Aorta (tissue), 5 donors: ENCODE measurements around the gene ERI3. TPM values are rescaled to one million over a fixed set of nuclear protein-coding genes. Genes with fewer than 3 reads are reported as not detected.

Source experiments
- ATAC-seq: fragments of 200-7000 bp; cut with Tn5 transposase; one replicate; pipeline ENCODE4 v1.9.1; 2022; ENCODE audit warnings: moderate library complexity; ENCODE audit not compliant: low FRiP score
- DNase-seq, 2 donors: peaks; one replicate each; pipeline ENCODE4 v3.0.0-alpha.2; 2020
- H3K27ac ChIP-seq, 2 donors: one replicate each; pipeline ENCODE4 v1.5.1; 2013; ENCODE audit warnings: low read length in 2 of 2, mild to moderate bottlenecking in 2 of 2, moderate library complexity in 2 of 2, control low read depth in 1 of 2, inconsistent platforms in 1 of 2, low read depth in 1 of 2
- H3K27me3 ChIP-seq, 2 donors: one replicate each; pipeline ENCODE4 v1.6.1; 2013; ENCODE audit warnings: control low read depth in 1 of 2, low read length in 1 of 2, mild to moderate bottlenecking in 1 of 2, moderate library complexity in 1 of 2; ENCODE audit not compliant: insufficient read depth in 2 of 2, control insufficient read depth in 1 of 2
- H3K36me3 ChIP-seq, 2 donors: one replicate each; pipeline ENCODE4 v1.6.1; 2013; ENCODE audit warnings: control low read depth in 1 of 2, low read length in 1 of 2, mild to moderate bottlenecking in 1 of 2; ENCODE audit not compliant: insufficient read depth in 2 of 2, control insufficient read depth in 1 of 2
- H3K4me1 ChIP-seq, 2 donors: one replicate each; pipeline ENCODE4 v1.6.1; 2013; ENCODE audit warnings: low read length in 2 of 2, control low read depth in 1 of 2, mild to moderate bottlenecking in 1 of 2, moderate library complexity in 1 of 2; ENCODE audit not compliant: insufficient read depth in 2 of 2, control insufficient read depth in 1 of 2
- H3K4me3 ChIP-seq, 2 donors: one replicate each; pipeline ENCODE4 v1.5.1; 2013; ENCODE audit warnings: low read length in 2 of 2, control low read depth in 1 of 2, mild to moderate bottlenecking in 1 of 2
- H3K9me3 ChIP-seq: one replicate; pipeline ENCODE4 v1.6.1; 2013; ENCODE audit warnings: mild to moderate bottlenecking, low read length; ENCODE audit not compliant: control insufficient read depth
- WGBS, 2 donors: extraction: QIAGEN DNeasy Blood & Tissue Kit; methylation state at CpG; one replicate each; pipeline ENCODE4 v1.1.7; 2013; 5-methylcytosine and 5-hydroxymethylcytosine counted together
- intact Hi-C, 2 donors: fragments of 100-400 bp; cut with DNase I; formaldehyde crosslinking; loops; one replicate each; pipeline versions ENCODE4 v1.14.2 to v1.15.0; 2022
- long read RNA-seq, 2 donors: library from polyadenylated mRNA; unstranded; transcript quantifications; one replicate each; pipeline ENCODE4 v2.0.0, GENCODE V29; 2020 to 2021
- polyA plus RNA-seq, 2 donors: library from polyadenylated mRNA; stranded (reverse); fragments of 200-250 nt; gene quantifications; one replicate each; pipeline ENCODE4 v1.2.3, GENCODE V29; 2013
- total RNA-seq, 2 donors: library from RNA; stranded (reverse); fragmentation: NEBNext Ultra II Directional; extraction: Animal tissue kit (Norgen Biotek cat#: 25700); gene quantifications; one replicate each; pipeline ENCODE4 v1.2.1, GENCODE V29; 2021
- donor health status: healthy with polysubstance abuse.
- donor health status: Bipolar disorder and iron deficiency.
- donor health status: DM: no; HTN: no; CAD: no.
- donor health status: DM: no; HTN: no; CAD: no.
- donor health status: DM: yes; HTN: yes; CAD: no.

The ERI3 gene, protein sequence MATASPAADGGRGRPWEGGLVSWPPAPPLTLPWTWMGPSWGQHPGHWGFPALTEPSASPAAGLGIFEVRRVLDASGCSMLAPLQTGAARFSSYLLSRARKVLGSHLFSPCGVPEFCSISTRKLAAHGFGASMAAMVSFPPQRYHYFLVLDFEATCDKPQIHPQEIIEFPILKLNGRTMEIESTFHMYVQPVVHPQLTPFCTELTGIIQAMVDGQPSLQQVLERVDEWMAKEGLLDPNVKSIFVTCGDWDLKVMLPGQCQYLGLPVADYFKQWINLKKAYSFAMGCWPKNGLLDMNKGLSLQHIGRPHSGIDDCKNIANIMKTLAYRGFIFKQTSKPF
- 10 to 100 TPM; 44.2 to 45.5 TPM for total RNA-seq
- polyA plus RNA-seq, result 10 to 100 TPM; 31.4 to 55.2 TPM
- long read RNA-seq, donor 1, partial matches to known transcripts, result 29 of 63 reads
- long read RNA-seq, donor 1, other reads (novel, unspliced or antisense), result 33 of 63 reads
- long read RNA-seq, donor 2, transcript ERI3-201 (9 exons, 1,684 nt), result major isoform, 8 of 41 reads
- long read RNA-seq, donor 2, partial matches to known transcripts, result 11 of 41 reads
- long read RNA-seq, donor 2, other reads (novel, unspliced or antisense), result 22 of 41 reads

DNA sequence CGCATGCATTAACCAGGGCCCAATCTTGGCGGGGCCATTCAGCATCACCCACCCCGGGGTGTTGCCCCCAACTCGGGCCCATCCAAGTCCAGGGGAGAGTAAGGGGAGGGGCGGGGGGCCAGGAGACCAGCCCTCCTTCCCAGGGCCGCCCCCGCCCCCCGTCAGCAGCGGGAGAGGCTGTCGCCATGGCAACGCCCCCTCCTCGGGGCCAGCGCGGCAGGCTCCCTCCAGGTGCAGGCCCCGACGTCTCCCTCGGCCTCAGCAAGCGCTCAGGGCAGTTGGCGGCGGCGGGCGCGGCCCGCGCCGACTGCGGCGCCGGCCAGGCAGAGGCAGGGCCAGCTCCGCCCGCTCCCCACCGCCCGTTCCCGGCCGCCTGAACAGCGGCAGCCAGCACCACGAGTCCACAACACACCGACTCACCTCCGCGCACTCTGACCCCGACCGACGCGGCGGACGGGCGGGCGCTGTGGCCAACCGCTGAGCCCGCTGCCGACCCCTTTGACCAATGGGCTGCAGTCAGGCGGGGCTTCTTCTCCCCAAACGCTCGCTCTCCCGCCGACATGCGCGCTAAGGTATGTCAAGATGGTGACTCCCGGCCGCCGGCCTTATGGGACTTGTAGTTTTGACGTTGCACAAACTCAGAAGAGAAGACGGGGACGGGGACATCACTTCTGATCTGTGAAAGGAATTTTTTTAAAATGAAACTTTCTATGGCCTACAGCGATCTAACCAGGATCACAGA, at the start of gene ERI3:
TSS of gene ERI3 (minus strand) at position 418 of the 742 bp plus-strand sequence. CDS start at position 187, 231 bp downstream.
- WGBS, 2 donors, result 0 to 1% methylated on average over 56 to 65 of the region's 65 CpGs
- ATAC-seq (peak; percentile 99), DNase-seq (peak; percentile 99)
- H3K27me3 ChIP-seq, result no peaks in the 10 kb centered on the region
- no peaks in the 10 kb centered on the region for H3K9me3 ChIP-seq
- peak within 1 kb of the TSS; percentile 75 to 88 for H3K4me3 ChIP-seq
- H3K36me3 ChIP-seq, result no peaks in the 10 kb centered on the region
- intact Hi-C loops, result loop anchor here in 1 of 2 donors (5.0 kb wide), 1 partner anchor 38 kb away; no protein-coding TSS in a partner anchor
- peaks cover 0 to 3% of the 10 kb centered on the region in 2 donors for H3K4me1 ChIP-seq
- peak within 1 kb of the TSS in 1 of 2 donors; percentile 41 for H3K27ac ChIP-seq

DNA sequence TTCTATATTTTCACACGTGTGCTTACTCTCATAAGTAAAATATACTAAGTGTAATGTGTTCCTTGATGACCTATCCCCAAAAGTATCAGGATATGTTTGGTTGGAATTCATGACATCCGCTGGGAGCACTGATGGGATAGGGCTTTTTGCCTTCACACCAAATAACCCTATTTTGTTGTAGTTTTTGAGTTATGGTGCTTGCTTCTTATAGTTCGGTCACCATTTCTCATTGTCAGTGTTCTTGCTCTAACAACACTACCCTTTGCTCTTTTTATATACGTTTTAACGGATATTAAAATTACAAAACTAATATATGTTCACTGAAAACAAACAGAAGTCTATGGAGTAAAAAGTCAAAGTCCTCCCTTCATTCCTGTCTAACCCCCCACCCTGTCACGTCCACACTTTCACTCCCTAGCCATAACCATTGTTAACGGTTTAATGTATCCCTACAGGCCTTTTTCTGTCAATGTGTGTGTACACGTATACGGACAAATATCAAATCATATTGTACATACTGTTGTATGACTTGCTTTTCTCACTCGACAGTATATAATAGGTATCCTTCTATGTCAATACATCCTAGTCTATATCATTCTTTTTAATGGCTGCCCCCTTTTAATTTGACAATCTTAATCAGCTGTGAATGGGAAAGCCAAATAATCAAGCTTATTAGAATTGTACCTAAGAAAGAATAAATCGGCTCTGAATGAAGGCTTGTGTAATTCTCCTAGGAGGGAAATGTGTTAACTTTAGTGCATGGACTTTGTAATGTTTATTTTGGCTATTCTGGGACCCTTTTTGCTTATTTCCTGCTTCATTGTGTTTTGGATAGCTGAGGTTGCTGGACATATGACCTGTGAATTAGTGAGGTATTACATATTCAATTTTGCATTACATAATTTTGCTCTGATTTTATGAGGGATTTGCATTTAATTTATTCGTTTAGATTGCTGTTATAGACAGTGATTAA, 46.5 kb upstream of the ERI3 start:
- H3K27ac ChIP-seq, result no peak overlapping the region
- no peak overlapping the region for H3K4me3 ChIP-seq
- H3K36me3 ChIP-seq, result no peaks in the 10 kb centered on the region
- H3K4me1 ChIP-seq, result no peaks in the 10 kb centered on the region
- H3K27me3 ChIP-seq, result peaks cover 0 to 5% of the 10 kb centered on the region in 2 donors
- ATAC-seq, result no peak
- H3K9me3 ChIP-seq, result peaks cover 3% of the 10 kb centered on the region
- no peak for DNase-seq
- intact Hi-C loops, result no loop called here
- WGBS, 2 donors, result 71 to 77% methylated on average over 12 of the region's 12 CpGs

GRCh38 chr1:44390277-44390676, 35.2 kb upstream of the ERI3 start:
- Histone ChIP-seq H3K4me1 (no peaks in the 10 kb centered on the region), H3K36me3 (no peaks in the 10 kb centered on the region), H3K4me3 (no peak overlapping the region), H3K27me3 (no peaks in the 10 kb centered on the region), H3K27ac (no peak overlapping the region), H3K9me3 (no peaks in the 10 kb centered on the region)
- 24 to 49% methylated on average over 1 of the region's 1 CpG for WGBS, 2 donors
- intact Hi-C loops, result no loop called here
- no peak for ATAC-seq
- no peak for DNase-seq

DNA sequence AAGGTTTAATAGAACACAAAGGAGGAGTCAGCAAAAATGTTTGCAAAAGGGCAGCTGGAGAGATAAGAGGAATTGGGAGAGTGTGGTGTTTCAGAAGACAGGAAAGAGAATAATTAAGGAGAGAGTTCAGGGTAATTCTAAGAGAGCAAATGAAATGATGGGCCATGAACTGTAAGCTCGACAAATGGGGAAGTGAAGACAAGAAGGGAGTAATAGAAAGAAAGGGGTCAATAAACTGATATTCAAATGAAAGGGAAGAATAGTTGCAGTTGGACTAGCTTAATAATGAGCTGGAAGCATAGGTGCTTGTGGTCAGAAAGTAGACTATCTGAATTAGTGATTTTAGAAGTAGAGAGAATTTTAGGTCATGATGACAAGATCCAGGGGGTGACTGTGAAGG, 34.4 kb upstream of the ERI3 start:
- intact Hi-C loops, result no loop called here
- 88 to 94% methylated on average over 1 of the region's 1 CpG for WGBS, 2 donors

DNA sequence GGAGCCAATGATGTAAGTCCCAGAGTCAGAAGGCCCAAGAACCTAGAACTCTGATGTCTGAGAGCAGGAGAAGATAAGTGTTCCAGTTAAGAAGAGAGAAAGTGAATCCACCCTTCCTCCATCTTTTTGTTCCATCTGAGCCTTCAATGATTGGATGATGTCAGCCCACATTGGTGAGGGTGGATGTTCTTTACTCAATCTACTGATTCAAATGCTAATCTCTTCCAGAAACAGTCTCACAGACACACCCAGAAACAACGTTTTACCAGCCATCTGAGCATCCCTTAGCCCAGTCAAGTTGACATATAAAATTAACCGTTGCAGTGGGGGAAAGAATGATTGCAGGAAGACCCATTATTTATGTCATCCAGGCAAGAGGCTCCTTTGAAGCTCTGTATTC, 33.5 kb upstream of the ERI3 start:
- intact Hi-C loops, result no loop called here
- DNase-seq, result no peak
- 42 to 54% methylated on average over 2 of the region's 2 CpGs for WGBS, 2 donors
- Histone ChIP-seq H3K27me3 (no peaks in the 10 kb centered on the region), H3K27ac (no peak overlapping the region), H3K9me3 (no peaks in the 10 kb centered on the region), H3K36me3 (no peaks in the 10 kb centered on the region), H3K4me3 (no peak overlapping the region), H3K4me1 (no peaks in the 10 kb centered on the region)
- no peak for ATAC-seq

More for the DNA sequence above, 34.4 kb upstream of the ERI3 start:
- no peak overlapping the region for H3K27ac ChIP-seq
- no peaks in the 10 kb centered on the region for H3K27me3 ChIP-seq
- ATAC-seq (no peak), DNase-seq (no peak)
- no peak overlapping the region for H3K4me3 ChIP-seq
- H3K4me1 ChIP-seq, result no peaks in the 10 kb centered on the region
- no peaks in the 10 kb centered on the region for H3K36me3 ChIP-seq
- H3K9me3 ChIP-seq, result no peaks in the 10 kb centered on the region

DNA sequence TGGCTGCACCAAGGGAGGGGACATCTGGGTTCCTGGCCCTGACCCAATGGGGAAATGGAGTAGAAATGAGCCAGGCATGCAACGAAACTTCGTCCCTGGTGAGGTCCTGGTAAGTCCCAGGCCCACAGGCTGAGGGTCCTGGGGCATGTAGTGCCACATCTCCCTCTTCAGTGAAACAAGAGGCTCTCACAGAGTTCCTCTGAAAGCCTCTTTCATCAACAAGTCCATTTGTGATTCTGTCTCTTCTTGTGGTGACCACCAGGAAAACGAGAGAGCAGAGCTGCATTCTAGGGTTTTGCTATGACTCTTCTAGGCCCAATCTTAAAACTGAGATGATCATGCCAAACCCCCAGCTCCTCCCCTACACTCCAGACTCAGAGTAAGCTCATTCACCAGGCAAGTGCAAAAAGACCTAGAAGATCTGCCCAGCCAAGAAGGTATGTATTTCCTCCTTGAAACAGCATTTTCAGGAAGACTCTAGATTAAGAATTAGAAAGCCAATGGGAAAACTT, 25.7 kb upstream of the ERI3 start:
- H3K36me3 ChIP-seq, result no peaks in the 10 kb centered on the region
- no peak for DNase-seq
- H3K4me3 ChIP-seq, result no peak overlapping the region
- intact Hi-C loops, result no loop called here
- no peak overlapping the region for H3K27ac ChIP-seq
- no peaks in the 10 kb centered on the region for H3K4me1 ChIP-seq
- H3K9me3 ChIP-seq, result no peaks in the 10 kb centered on the region
- 76 to 77% methylated on average over 3 of the region's 3 CpGs for WGBS, 2 donors
- no peaks in the 10 kb centered on the region for H3K27me3 ChIP-seq
- ATAC-seq, result no peak

DNA sequence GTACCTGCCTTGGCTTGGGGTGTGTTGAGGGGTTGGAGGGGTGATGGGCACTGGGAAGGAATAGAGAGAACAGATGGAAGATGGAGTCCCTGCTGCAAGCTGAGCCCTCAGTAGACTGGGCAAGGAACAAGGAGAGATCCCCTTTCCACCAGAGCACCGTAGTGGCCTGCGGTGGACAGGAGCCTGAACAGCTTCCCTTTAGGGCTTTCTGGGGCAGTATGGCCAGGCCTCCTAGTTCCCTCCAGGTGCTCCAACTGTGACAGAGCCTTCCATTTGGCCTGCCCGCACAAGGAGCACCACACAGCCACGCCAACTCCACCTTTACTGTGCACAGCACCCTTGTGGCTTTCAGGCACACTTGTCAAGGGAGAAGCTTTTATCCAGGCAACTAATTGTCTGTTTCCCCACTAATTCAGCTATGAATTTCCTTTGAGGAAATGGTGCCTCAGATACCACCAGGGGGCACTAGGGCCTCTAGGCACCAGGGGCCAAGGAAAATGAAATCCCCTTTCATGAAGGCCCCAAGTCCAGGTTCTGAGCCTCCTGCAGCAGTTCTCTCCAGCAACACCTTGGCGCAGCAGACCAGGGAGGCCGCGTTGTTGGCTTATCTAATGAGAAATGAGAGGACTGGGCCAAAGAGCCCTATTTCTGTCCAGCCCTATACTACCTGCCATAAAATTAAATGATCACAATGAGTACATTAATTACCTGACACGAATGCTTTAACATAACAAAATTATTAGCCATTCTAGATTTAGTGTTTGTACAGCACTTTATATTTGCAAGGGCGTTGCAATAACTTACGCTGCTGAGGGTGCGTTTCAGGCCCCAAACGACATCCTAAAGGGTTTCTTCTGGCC, 23.1 kb upstream of the ERI3 start:
- H3K27me3 ChIP-seq, result no peaks in the 10 kb centered on the region
- H3K4me1 ChIP-seq, result no peaks in the 10 kb centered on the region
- DNase-seq, result peak in 1 of 2 donors; percentile 59
- no peak for ATAC-seq
- H3K9me3 ChIP-seq, result no peaks in the 10 kb centered on the region
- H3K4me3 ChIP-seq, result no peak overlapping the region
- no peaks in the 10 kb centered on the region for H3K36me3 ChIP-seq
- no peak overlapping the region for H3K27ac ChIP-seq
- intact Hi-C loops, result loop anchor here (1.0 to 10.0 kb wide), 3 partner anchors 217 to 277 kb away; no protein-coding TSS in a partner anchor
- WGBS, 2 donors, result 68% methylated on average over 12 of the region's 12 CpGs
